Left kidney (tissue), 2 donors: ENCODE results near the gene RAPGEF3. TPM values are rescaled to one million over a fixed set of nuclear protein-coding genes. Genes with fewer than 3 reads are reported as not detected.

ENCODE experiments used
- DNase-seq: peaks from one replicate; pipeline ENCODE4 v3.0.0-alpha.2; 2013
- polyA plus RNA-seq: library from polyadenylated mRNA; unstranded; fragments of 120-200 nt; gene quantifications from one replicate; pipeline ENCODE4 v1.2.1, GENCODE V29; 2013; ENCODE audit not compliant: insufficient read length

Gene RAPGEF3
- polyA plus RNA-seq, 1 donor: 61.2 TPM

GRCh38 chr12:47793015-47793681, 34.5 kb upstream of the RAPGEF3 start:
- no peak for DNase-seq

- DNase-seq: no peak
These were observed 33.2 kb upstream of the RAPGEF3 start for GRCh38 chr12:47791874-47792273.

GRCh38 chr12:47791351-47791746, 32.7 kb upstream of the RAPGEF3 start:
- no peak for DNase-seq

GRCh38 chr12:47790676-47791350, 32.1 kb upstream of the RAPGEF3 start:
- DNase-seq: no peak

GRCh38 chr12:47789712-47790489, 31.2 kb upstream of the RAPGEF3 start:
- no peak for DNase-seq

- no peak for DNase-seq
These were observed 30.5 kb upstream of the RAPGEF3 start for GRCh38 chr12:47789141-47789540.

GRCh38 chr12:47787596-47788319, 29.1 kb upstream of the RAPGEF3 start:
- no peak for DNase-seq

GRCh38 chr12:47786662-47787280, 28.1 kb upstream of the RAPGEF3 start:
- no peak for DNase-seq

- no peak for DNase-seq
These were observed 27.4 kb upstream of the RAPGEF3 start for GRCh38 chr12:47785887-47786661.

GRCh38 chr12:47785036-47785886, 26.6 kb upstream of the RAPGEF3 start:
- no peak for DNase-seq

- DNase-seq: no peak
These were observed 25.4 kb upstream of the RAPGEF3 start for GRCh38 chr12:47783821-47784819.

- DNase-seq: no peak
These were observed 24.5 kb upstream of the RAPGEF3 start for GRCh38 chr12:47783024-47783755.

- no peak for DNase-seq
These were observed 23.7 kb upstream of the RAPGEF3 start for GRCh38 chr12:47782372-47782770.

- DNase-seq: no peak
These were observed 23.0 kb upstream of the RAPGEF3 start for GRCh38 chr12:47781479-47782371.

GRCh38 chr12:47779943-47780504, 21.3 kb upstream of the RAPGEF3 start:
- DNase-seq: no peak

GRCh38 chr12:47779301-47779942, 20.7 kb upstream of the RAPGEF3 start:
- peak; percentile 86 for DNase-seq
